RPMI8226 (cell line): ENCODE data around the gene ZGLP1.
"Not testable (repeated sequence)": the region's sequence is repeated elsewhere in the genome, so short reads cannot be mapped to it uniquely, and the experiment has no call there.

Experiments used
- DNase-seq: peaks from one replicate; pipeline ENCODE4 v3.0.0-alpha.2; 2015

The ZGLP1 gene

DNA sequence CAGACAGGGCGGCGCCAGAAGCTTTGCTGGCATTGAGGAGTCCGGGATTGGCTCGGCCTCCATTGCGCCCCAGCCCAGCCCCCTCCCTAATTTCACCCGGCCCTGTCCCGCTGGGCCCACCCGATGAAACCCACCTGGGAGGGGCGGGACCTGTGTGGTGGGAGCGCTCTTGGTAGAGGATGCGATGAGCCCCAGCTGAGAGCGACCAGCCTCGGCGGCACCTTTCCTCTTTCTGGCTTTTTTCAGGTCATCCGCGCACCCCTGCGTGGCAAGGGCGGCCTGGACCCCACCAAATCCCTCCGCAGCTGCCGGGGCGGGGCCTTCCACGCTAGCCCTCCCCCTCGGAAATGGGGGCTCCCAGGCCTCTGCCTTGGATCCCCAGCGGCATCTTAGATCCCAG, at the start of gene ZGLP1:
ZGLP1 (minus strand) TSS at position 393 of the 400 bp plus-strand sequence.
- DNase-seq, result no peak

DNA sequence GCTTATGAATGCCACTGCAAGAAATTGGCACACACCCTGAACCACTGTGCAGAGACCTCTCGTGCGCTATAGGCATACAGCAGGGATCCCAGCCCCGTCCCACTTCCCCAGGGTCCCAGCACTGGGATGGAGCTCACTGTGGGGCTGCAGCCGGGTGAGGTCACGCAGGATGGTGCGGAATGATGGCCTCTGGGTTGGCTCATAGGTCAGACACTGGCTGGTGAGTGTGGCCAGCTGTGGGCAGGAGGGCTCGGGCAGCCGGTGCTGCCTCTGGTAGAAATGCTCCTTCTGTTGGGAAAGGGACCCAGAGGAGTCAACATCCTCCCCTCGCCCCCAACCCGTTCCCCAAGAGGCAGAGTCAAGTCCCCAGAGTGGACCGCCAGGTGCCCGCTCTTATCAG, 46.8 kb upstream of the ZGLP1 start:
- DNase-seq, result no peak

DNA sequence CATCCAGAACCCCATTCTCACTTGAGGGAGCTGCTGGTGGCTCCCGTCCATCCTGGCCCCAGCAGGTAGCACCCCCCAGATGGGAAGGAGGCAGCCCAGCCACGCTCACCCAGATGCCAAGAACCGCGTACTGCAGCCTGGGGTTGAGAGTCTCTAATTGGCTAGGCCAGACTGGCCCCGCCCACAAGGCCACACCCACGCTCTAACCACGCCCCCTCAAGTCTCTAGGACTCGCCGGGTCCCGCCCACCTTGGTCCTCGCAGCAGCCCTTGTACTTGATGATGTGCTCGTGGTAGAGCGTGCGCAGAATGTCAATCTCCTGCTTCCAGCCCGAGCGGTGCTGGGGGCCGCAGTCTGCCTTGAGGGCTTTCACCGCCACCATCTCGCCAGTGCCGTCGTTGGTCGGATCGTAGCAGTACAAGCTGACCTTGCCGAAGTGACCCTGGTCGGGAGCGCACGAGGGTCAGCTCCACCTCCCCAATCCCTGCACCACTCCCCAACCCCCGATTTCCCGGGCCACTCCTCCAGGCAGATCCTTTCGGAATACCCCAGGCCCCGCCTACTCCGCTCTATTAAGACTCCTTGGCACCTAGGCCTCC, 44.3 kb upstream of the ZGLP1 start:
- no peak for DNase-seq

DNA sequence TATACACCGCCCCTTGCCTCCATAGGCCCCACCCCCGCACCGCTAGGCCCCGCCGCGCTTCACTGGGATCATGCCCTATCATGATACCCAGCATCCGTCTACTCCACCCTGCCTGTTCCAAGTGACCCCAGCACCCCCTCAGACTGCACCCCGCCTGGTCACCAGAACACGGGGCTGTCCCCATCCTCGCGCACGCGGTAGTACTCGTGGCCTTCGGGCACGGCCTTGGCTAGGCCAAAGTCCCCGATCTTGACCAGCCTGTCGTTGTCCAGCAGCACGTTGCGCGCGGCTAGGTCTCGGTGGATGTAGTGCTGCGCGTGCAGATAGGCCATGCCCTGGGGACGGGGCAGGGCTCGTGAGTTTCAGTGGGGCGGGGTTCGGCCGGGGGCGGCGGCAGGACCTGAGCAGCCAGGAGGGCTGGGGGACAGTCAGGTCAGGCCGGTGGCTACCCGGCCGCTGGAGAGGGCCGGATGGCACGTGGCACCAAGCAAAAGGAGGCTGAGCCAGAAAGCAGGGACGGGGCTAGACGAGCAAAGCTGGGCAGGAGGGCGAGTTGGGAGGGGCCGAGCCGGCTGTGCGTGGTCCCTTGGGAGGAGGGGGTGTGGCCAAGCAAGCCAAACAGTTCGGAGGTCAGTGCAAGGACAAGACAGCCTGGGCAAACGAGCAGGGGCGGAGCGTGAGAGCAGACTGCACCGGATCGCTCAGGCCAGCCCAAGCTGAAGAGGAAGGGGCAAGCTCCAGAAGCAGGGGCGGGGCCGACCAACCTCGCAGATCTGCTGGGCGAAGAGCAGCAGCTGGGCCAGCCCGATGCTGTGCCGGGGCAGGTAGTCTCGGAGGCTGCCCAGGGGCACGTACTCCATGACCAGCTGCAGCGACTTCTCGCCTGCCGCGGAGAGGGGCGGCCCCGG, 43.4 kb upstream of the ZGLP1 start:
- no peak for DNase-seq

DNA sequence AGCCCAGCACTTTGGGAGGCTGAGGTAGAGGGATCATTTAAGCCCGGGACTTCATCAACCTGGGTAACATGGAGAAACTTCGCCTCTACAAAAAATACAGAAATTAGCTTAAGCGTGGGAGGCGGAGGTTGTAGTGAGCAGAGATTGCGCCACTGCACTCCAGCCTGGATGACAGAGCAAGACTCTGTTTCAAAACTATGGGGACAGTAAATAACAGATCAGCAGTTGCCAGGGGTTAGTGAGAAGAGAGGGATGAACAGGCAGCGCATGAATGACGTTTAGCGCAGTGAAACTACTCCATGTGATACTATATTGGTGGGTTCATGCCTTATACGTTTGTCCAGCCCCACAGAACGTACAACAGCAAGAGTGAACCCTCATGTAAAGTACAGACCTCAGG, 36.9 kb upstream of the ZGLP1 start:
- no peak for DNase-seq

DNA sequence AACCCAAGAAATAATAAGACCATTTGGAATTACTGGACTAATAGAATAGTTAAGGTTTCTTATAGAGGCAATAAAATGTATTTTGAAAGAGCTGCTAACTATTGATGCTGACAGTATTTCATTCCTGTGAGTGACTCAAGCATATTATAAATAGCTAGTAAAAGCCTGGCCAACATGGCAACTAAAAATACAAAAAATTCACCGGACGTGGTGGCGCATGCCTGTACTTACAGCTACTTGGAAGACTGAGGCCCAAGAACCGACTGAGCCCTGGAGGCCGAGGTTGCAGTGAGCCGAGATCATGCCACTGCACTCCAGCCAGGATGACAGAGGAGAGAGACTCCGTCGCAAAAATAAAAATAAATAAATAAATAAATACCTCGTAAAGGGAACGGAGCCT, 35.2 kb upstream of the ZGLP1 start:
- DNase-seq, result no peak

DNA sequence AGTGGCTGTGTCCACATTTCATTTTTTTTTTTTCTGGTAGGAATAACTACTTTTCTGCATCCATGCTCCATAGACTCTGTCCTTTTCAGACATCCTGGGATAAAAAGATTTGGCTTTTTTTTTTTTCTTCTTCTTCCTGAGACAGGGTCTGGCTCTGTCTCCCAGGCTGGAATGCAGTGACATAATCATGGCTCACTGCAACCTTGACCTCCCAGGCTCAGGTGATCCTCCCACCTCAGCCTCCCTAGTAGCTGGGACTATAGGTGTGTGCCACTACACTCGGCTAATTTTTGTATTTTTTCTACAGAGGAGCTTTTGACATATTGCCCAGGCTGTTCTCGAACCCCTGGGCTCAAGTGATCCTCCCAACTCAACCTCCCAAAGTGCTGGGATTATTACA, 33.9 kb upstream of the ZGLP1 start:
- DNase-seq, result no peak

DNA sequence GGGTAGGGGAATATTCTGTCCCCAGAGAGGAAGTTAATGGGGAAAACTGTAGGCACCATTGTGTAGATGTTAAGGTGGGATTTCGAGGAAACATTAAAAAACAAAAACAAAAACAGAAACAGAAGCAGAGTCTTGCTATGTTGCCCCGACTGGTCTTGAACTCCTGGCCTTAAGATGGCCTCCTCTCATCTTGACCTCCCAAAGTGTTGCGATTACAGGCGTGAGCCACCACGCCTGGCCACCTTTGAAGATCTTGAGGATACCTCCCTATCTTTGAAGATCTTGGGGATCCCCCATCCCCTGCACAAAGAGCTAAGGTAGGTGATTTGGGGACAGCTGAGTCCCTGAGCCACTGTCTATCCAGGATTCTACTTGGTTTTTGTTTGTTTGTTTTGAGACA, 30.4 kb upstream of the ZGLP1 start:
- no peak for DNase-seq

DNA sequence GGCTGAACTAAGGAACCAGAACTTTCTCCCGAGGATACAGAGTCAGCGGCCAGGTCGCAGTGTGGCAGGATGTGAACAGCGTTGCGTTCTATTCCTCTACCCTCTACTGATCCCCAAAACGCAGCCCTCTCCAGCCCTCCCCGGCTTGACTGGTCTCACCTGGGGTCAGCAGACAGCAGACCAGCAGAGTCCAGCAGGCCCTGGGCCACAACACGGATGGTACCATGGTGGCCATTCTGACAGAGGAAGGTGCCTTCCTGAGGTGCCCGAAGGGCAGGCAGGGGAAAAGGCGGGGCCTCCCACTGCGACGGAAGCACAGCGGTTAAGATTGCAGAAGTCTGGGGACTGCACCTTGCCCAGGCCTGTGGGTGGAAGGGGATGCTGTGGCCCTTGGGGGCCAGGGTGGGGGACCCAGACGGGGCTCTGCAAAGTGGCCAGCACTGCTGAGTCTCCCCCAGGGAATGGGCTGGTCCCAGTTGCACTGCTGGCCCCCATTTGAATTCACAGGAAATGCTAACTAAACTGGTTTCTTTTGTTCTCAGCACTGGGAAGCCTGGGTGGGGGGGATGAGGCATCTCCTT, 29.9 kb upstream of the ZGLP1 start, which contains the start of gene ICAM3:
ICAM3 (minus strand) TSS at position 245 of the 581 bp plus-strand sequence; CDS start at position 235, 10 bp downstream.
- peak; percentile 75 for DNase-seq

DNA sequence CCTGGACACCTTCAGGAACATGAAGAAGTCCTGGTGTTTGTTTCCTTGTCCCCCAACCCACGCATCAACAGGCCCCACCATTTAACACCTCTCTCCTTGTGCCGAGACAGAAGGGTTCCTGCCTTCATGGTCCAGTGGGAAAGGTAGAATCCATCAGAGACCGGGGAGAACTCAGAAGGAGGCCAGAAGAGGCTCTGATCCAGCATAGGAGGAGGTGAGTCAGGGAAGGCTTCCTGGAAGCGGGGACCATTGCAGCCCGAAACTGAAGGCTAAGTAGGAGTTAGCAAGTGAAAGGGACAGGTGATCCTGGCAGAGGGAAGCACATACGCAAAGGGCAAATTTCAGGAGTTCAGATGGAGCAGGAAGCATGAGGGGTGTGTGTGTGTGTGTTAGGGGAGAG, 29.3 kb upstream of the ZGLP1 start:
- no peak for DNase-seq

DNA sequence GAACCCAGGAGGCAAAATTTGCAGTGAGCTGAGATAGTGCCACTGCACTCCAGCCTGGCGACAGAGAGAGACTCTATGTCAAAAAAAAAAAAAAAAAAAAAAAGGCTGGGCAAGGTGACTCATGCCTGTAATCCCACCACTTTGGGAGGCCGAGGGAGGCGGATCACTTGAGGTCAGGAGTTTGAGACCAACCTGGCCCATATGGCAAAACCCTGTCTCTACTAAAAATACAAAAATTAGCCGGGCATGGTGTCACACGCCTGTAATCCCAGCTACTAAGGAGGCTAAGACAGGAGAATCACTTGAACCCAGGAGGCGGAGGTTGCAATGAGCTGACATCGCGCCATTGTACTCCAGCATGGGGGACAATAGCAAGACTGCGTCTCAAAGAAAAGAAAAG, 27.1 kb upstream of the ZGLP1 start:
- not testable (repeated sequence) for DNase-seq

DNA sequence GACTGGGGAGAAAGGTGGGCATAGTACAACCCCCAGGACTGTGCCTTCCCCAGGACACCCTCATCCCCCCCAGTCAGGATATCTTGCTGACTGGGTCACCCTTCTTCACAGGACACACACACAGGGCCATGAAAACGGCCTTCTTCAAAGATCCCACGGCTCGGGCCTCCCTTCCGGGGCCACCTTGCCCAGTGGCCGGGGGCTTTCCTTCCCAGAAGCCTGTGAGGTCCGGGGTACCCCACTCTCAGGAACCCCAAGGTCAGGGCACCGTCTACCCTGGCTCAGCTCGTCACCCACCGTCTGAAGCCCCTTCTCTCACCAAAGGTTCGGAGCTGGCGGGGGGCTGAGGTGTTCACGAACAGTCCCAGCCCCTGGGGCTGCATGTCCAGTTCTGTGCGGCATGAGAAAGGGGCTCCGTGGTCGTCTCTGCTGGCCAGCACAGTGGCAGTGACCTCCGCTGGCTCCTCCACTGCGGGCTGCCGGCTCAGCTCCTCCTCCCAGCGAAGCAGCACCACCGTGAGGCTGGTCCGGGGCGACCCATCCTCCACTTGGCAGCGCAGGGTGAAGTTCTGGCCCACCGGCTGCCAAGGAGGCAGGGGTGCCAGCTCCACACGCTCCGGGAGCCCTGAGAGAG, 25.9 kb upstream of the ZGLP1 start:
- DNase-seq, result no peak

DNA sequence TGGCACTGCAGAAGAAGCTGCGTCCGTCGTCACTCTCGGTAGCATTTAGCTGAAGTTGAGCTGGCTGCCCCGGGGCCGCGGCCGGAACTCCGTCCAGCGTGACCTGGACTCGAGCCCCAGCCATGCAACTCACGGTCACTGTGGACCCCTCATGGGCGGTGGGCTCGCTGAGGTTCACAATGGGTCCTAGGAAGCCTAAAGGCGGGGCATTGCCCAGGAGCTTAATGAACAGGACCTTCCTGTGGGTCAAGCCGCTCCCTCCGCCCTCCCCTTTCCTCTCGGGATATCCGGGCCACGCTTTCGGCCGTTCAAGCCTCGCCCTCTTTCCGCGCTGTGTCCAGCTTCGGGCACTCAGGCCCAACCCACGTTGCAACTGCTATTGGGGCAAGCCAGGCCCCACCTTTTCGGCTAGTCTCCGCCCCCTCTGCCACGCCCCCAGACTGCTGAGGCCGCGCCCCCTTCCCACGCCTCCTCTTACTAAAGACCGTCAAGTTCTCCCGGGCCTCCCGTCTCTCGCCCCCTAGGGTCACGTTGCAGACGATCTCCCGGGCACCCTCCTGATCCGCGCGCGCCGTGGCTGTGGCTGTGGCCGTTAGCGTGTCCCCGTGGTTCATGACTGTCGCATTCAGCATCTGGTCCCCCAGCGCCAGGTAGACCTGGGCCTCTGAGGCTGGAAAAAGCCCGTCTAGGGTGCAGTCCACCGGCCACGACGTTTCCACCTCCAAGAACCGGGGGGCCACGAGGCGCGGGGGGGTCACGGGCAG, 25.2 kb upstream of the ZGLP1 start:
- no peak for DNase-seq

DNA sequence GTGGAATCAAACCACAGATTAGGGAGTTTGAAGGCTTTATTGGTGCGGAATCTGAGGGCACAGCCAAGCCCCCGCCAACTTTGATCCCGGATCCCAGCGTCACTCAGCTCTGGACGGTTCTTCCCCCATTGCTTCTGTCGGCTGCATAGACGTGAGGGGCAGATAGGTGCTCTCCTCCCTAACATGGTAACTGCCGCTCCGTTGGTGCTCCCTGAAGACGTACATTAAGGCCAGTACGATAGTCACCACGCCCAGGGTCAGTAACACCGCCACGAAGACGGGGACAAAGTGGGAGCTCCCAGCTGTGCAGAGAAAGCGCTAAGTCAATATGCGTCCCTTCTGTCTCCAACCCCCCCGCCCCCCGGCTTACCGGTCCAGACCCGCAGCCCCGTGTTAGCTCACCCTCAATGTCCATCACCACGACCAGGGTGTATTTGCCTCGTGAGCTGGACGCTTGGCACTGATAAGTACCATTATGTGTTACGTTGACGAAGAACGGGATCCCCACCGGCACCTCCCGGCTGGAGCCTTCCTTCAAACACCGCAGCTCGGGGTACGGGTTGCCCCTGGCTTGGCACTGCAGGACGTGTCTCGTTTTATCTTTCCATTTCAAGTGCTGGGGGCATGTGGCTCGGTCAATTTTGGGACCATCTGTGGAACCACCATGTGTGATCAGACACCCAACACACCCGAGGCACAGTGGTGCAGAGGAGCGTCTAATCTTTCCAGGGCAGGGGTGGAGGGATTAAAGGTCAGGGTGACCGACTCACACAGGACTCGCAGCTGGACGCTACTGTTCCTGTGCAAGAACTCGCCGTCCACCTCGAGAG, 24.4 kb upstream of the ZGLP1 start:
- no peak for DNase-seq

DNA sequence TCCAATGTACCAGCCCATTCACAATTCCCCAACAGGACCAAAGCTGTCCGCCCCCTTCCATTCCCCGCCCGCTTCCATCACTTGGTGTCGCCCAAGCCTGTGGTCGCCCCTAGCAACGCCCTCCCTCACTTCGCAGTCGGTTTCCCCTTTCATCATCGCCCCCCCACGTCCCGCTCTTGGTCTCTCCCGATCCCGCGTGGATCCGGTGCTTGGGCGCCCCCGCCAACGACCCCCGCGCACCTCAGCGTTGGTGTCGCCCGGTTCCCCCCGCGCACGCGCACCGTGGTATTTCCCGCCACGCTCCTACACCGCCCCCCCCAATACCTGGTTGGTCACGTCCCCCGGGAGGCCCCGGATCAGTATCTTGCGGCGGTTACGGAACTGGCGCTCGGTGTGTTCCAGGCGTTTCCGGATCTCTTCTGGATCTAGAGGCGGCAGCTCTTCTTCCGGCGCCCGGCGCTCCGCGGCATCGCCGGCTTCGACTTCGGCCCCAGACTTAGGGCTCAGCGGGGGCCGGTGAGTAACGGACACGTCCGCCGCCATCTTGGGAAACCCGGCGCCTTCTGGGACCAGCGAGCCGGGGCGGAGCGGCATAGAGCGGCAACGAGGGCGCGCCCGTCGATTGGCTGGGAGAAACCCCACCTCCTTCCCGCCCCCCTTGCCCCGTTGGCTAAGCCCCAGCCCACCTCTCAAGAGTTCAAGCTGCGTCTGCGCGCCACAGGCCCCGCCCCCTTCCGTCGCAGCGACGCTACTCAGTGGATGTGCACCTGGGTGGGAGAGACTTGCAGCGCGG, 23.5 kb upstream of the ZGLP1 start, which contains the start of gene RAVER1:
RAVER1 (minus strand) TSS at position 565 of the 793 bp plus-strand sequence; CDS start at position 543, 22 bp downstream.
- DNase-seq, result peak; percentile 98

DNA sequence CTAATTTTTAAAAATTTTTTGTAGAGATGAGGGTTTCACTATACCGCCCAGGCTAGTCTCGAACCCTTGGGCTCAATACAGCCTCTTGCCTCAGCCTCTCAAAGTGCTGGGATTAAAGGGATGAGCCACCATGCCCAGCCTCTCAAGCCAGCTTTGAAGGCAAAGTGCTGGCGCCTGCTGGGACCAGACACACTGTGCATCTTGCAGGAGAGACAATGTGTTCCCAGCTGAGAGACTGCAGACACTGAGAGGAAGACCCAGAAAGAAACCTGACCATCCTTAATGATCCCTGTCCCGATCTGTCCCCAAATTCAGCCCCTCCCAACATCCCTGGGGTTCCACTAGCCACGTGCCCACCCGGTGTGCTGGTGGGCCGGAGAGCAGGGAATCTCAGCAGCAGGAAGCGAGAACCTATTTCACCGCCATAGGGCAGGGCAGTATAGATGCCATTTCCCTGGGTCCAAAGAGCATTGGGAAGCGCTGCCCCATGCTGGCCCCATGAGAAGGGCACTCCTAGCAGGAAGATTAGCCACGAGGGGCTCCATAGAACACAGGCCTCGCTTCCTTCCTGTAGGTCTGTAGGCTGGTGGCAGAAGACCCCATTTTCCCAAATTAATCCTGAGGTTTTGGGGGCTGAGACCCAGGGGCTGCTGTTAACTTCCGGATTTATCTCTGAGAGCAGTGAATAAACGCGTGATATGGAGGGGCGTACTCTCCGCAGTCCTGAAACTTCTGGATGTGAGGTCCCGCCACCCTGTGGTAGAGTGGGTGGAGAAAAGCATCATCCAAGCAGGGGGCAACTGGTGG, 22.7 kb upstream of the ZGLP1 start:
- DNase-seq, result no peak

DNA sequence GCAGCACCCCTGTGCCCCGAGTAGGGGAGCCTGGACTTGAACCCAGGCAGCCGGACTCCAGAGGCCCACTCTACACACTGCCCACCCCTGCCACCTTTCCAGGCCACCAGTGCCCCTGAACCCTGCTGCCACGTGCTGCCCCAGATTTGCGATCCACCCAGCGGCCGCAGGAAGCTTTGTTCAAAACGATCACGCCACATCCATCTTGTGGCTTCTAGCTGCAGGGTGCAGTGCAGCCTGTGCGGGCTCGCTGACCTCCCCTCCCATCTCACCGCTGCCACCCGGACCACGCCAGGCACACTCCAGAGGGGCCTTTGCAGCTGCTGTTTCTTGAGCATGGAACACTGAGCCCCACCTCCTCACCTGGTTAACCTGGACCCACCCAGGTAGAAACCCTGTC, 19.9 kb upstream of the ZGLP1 start:
- no peak for DNase-seq

DNA sequence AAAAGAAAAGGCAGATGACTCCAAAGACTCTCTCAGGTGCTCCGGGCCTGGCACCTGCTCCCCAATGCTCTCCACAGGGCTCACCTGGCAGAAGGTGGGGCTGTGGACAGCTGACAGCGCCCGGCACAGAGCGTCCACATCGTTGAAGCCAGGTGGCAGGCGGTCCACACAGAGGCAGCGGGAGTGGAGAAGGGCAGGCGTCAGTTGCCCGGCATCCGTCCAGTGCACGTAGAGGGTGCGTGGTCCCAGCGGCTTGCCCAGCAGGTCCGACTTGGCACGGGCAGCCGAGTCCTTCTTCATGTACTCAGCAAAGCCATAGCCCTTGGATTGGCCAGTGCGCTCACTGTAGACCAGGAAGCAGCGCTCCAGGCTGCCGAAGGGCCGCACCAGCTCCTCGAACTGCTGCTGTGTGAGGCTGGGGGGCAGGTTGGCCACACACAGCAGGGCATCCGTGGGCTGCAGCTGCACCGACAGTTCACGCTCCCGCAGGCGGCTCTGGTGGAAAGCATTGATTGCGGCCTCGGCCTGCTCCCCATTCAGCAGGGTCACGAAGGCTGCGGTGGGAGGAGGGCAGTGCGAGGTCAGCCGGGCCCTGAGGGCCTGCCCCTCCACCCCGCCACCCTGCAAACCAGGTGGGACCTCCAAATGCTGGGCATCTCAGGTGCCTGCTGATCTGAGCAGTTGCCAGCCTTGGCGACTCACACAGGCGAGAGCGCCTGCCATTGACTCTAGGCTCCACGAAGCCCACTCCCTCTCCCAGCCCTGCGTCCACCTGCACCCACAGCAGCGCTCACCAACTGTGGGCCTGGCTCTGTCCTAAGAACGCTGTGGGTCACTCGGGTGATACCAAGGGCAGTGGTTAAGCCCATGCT, 19.2 kb upstream of the ZGLP1 start:
- no peak for DNase-seq

DNA sequence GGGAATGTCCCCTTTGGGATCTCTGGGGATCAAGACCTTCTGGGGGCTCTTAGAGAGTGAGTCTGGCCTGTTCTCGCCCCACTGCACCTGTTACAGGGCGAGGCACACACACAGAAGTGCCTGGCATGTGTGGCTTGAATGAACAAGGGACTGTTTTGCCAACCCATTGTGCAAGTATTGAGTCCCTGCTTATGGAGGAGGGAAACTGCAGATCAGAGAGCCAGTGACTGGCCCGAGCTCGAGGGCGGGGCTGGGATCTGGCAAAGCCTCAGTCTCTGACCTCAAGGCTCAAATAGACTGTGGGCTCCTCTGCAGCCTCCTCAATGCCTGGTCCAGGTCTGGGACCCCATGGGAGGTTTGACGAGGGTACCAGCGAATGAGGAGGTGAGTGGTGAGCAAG, 18.2 kb upstream of the ZGLP1 start:
- no peak for DNase-seq
